Activated naive CD4-positive, alpha-beta T cell treated with anti-CD3 and anti-CD28 coated beads, Interleukin-2, amount 10 ng/mL, durations not matched to agents 7 days and 5 days (primary cell): ENCODE measurements around the gene OR5H15.
"Not testable (repeated sequence)": the region's sequence is repeated elsewhere in the genome, so short reads cannot be mapped to it uniquely, and the experiment has no call there.

Experiments
- CTCF ChIA-PET: fragments of 350-600 bp; sonication (Branson Sonifier 250); formaldehyde crosslinking; loops from one replicate; lab custom pipeline; 2021; ENCODE audit warnings: antibody characterized with exemption; lab: Charles Lee
- DNase-seq: peaks from one replicate; pipeline ENCODE4 v3.0.0-alpha.2; 2020
- H3K27ac Mint-ChIP-seq: one replicate; pipeline ENCODE4 v1.8.0; 2021; ENCODE audit warnings: mild to moderate bottlenecking, moderate library complexity, mixed read lengths
- H3K27me3 Mint-ChIP-seq: one replicate; pipeline ENCODE4 v1.8.0; 2021; ENCODE audit warnings: mild to moderate bottlenecking, mixed read lengths
- H3K36me3 Mint-ChIP-seq: one replicate; pipeline ENCODE4 v1.8.0; 2021; ENCODE audit warnings: mixed read lengths
- H3K4me1 Mint-ChIP-seq: one replicate; pipeline ENCODE4 v1.8.0; 2021; ENCODE audit warnings: mixed read lengths
- H3K4me3 Mint-ChIP-seq: one replicate; pipeline ENCODE4 v1.8.0; 2021; ENCODE audit warnings: mild to moderate bottlenecking, moderate library complexity, mixed read lengths
- H3K9me3 Mint-ChIP-seq: one replicate; pipeline ENCODE4 v1.8.0; 2021; ENCODE audit warnings: mixed read lengths

Gene OR5H15

DNA sequence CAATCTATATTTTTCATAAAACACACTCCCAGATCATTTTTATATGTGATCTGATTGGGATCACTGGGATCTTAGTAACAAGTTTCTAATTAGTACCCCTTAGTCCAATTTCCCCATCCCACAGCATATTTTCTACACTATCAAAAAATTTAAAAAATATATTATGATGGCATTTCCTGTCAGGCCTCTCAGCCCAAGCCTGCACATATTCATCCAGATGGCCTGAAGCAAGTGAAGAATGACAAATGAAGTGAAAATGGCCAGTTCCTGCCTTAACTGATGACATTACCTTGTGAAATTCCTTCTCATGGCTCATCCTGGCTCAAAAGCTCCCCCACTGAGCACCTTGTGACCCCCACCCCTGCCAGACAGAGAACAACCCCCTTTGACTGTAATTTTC lies 24.4 kb downstream of the OR5H15 start:
- H3K4me1 Mint-ChIP-seq, H3K36me3 Mint-ChIP-seq, DNase-seq, H3K27ac Mint-ChIP-seq, CTCF ChIA-PET, H3K4me3 Mint-ChIP-seq, H3K9me3 Mint-ChIP-seq: not testable (repeated sequence)
- H3K27me3 Mint-ChIP-seq = peaks cover 17% of the 10 kb centered on the region

DNA sequence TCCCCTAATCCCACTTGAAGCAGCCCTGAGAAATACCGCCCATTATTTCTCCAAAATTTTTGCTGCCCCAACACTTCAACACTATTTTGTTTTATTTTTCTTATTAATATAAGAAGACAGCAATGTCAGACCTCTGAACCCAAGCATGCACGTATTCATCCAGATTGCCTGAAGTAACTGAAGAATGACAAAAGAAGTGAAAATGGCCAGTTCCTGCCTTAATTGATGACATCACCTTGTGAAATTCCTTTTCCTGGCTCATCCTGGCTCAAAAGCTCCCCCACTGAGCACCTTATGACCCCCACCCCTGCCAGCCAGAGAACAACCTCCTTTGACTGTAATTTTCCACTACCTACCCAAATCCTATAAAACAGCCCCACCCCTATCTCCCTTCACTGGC lies 29.8 kb downstream of the OR5H15 start:
- H3K36me3 Mint-ChIP-seq, DNase-seq, H3K4me3 Mint-ChIP-seq, H3K4me1 Mint-ChIP-seq, H3K27ac Mint-ChIP-seq, CTCF ChIA-PET, H3K9me3 Mint-ChIP-seq: not testable (repeated sequence)
- peaks cover 14% of the 10 kb centered on the region for H3K27me3 Mint-ChIP-seq

GRCh38 chr3:98199020-98199419 lies 32.5 kb downstream of the OR5H15 start:
- CTCF ChIA-PET = no interaction called here

DNA sequence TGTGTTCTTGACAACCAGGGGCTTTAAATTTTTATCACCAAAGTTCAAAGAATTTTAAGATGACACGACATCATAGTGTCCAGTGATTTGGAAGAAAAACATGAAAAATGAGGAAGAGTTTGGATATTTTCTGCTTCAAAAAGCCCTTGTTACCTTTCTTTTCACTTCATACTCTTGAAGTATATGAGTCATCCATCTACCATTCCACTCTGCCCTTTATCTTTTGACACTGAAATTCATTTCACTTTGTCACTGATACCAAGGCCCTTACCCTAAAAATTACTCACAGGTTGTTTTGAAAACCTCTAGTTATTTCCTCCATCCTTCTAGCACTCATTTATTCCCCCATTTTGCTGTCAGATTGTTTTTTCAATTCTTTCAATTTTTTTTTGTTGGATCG lies 42.7 kb downstream of the OR5H15 start:
- Mint-ChIP-seq H3K36me3 (no peaks in the 10 kb centered on the region), H3K4me1 (no peaks in the 10 kb centered on the region), H3K4me3 (no peak overlapping the region), H3K27me3 (no peaks in the 10 kb centered on the region), H3K9me3 (no peaks in the 10 kb centered on the region), H3K27ac (no peak overlapping the region)
- no peak for DNase-seq
- CTCF ChIA-PET = no interaction called here

More at GRCh38 chr3:98199020-98199419, 32.5 kb downstream of the OR5H15 start:
- DNase-seq = no peak
- no peaks in the 10 kb centered on the region for H3K36me3 Mint-ChIP-seq
- H3K9me3 Mint-ChIP-seq = no peaks in the 10 kb centered on the region
- H3K4me1 Mint-ChIP-seq = no peaks in the 10 kb centered on the region
- H3K4me3 Mint-ChIP-seq = no peak overlapping the region
- no peaks in the 10 kb centered on the region for H3K27me3 Mint-ChIP-seq
- no peak overlapping the region for H3K27ac Mint-ChIP-seq

- Mint-ChIP-seq H3K9me3 (no peaks in the 10 kb centered on the region), H3K27me3 (no peaks in the 10 kb centered on the region), H3K4me3 (no peak overlapping the region), H3K36me3 (no peaks in the 10 kb centered on the region), H3K27ac (no peak overlapping the region), H3K4me1 (no peaks in the 10 kb centered on the region)
- CTCF ChIA-PET = no interaction called here
- DNase-seq = no peak
These were observed 46.8 kb downstream of the OR5H15 start for GRCh38 chr3:98213276-98213675.

GRCh38 chr3:98215051-98215450 lies 48.6 kb downstream of the OR5H15 start:
- Mint-ChIP-seq H3K27me3 (no peaks in the 10 kb centered on the region), H3K27ac (no peak overlapping the region), H3K4me1 (no peaks in the 10 kb centered on the region), H3K4me3 (no peak overlapping the region), H3K36me3 (no peaks in the 10 kb centered on the region), H3K9me3 (no peaks in the 10 kb centered on the region)
- DNase-seq = no peak
- CTCF ChIA-PET = no interaction called here
